SU-DHL-6 (cell line): ENCODE data around the gene SAPCD2.

ENCODE experiments used
- CTCF ChIP-seq: fragments of 200-600 bp; sonication (generic); IDR thresholded peaks from one replicate; pipeline ENCODE4 v1.5.1; 2017; ENCODE audit warnings: antibody characterized with exemption, mild to moderate bottlenecking, low read length, moderate library complexity; ENCODE audit not compliant: insufficient read depth, poor library complexity, severe bottlenecking
- EZH2phosphoT487 ChIP-seq: fragments of 200-600 bp; sonication (generic), shearing (Covaris generic); conservative IDR thresholded peaks from 2 replicates; pipeline ENCODE4 v1.6.1; 2018; ENCODE audit warnings: mild to moderate bottlenecking, antibody characterized with exemption, low read length, moderate library complexity, mixed read lengths

- TF ChIP-seq CTCF, result no peak
- no peak for TF ChIP-seq EZH2phosphoT487
Measured at GRCh38 chr9:137074657-137075274, 4.4 kb upstream of the SAPCD2 start.
